Measurements from ENCODE around the gene PPP3CA. TPM values are rescaled to one million over a fixed set of nuclear protein-coding genes. Genes with fewer than 3 reads are reported as not detected.
A peak's percentile ranks its signal among the peaks of the same experiment; 100 is the strongest.
"Not testable (repeated sequence)": the region's sequence is repeated elsewhere in the genome, so short reads cannot be mapped to it uniquely, and the experiment has no call there.

PPP3CA gene
- total RNA-seq, 1 experiment from 2014 or later = 26.1 TPM

DNA sequence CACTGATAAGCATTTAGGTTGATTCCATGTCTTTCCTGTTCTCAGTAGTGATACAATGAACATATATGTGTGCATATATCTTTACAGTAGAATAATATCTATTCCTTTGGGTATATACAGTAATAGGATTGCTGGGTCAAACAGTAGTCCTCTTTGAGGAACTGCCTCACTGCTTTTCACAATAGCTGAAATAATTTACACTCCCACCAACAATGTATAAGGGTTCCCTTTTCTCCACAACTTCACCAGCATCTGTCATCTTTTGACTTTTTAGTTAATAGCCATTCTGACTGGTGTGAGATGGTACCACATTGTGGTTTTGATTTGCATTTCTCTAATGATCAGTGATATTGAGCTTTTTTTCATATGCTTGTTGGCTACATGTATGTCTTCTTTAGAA is 113.2 kb downstream of the PPP3CA start:
- DNase-seq (ENCODE audit: low read depth); in situ Hi-C loops (cut with HindIII; ENCODE audit: low pct_unique_long_range_greater_than_20kb, low sequenced_read_pairs): not testable (repeated sequence)

GRCh38 chr4:101232074-101232776 is 115.1 kb downstream of the PPP3CA start:
- peak; percentile 10 for DNase-seq (ENCODE audit: low read depth)
- in situ Hi-C loops (cut with HindIII; ENCODE audit: low pct_unique_long_range_greater_than_20kb, low sequenced_read_pairs) = no loop called here

GRCh38 chr4:101230801-101231426 is 116.4 kb downstream of the PPP3CA start:
- in situ Hi-C loops (cut with HindIII; ENCODE audit: low pct_unique_long_range_greater_than_20kb, low sequenced_read_pairs) = no loop called here
- DNase-seq (ENCODE audit: low read depth) = peak; percentile 55

DNA sequence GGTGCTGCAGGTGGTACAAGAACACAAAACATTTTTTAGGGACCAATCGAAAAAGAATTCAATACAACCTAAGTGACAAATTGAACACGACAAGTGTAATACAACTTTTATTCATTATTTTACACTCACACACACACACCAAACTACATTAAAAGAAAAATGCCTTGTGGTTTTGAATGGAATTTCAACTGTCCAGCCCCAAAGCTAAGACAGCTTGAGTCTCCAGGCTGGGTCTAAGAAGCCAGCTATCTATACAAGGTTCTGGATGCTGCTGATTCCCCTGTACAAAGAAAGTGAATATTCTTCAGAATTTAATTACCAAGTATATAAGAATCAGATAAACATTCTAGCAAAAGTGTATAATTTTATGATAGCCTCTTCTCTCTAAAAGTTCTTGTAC is 118.2 kb downstream of the PPP3CA start:
- DNase-seq (ENCODE audit: low read depth) = no peak
- in situ Hi-C loops (cut with HindIII; ENCODE audit: low pct_unique_long_range_greater_than_20kb, low sequenced_read_pairs) = no loop called here

- in situ Hi-C loops (cut with HindIII; ENCODE audit: low pct_unique_long_range_greater_than_20kb, low sequenced_read_pairs) = no loop called here
- no peak for DNase-seq (ENCODE audit: low read depth)
Observed at GRCh38 chr4:101227715-101228114, 119.6 kb downstream of the PPP3CA start.

DNA sequence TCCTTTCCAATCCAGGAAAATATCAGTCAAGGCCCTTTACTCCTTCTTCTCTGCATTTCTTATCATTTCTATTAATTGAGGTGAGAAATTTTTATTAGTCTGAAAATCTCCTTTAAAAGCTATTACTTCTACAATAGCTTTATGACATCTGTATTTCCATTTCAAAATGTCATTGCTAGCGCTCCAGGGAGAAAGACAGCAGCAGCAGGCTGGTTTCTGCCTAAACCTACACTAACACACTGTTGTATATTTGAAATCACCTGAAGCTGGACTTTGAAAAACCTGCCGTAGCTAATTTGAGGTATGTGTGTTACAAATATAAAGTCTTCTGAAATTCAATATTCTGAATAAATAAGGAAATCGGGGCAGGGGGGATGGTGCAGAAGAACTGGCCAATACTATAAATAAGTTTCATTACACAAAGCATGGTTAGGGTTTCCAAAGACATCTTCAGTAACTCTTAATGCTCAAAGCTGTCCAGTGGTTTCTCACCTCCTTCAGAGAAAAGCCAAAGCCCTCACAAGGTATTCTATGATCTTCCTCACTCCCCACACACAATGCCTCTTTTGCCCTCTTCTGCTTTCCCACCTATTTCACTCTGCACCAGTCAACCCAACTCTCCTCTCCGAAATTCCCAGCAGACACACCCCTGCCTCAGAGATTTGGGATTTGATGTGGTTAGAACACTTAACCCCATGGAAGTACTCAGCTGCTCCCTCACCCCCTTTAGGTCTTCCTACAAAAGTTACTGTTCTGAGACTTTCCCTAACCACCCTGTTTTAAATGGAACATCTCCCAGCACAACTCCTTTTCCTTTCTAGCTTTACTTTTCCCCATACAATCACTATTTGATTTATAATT is 122.7 kb downstream of the PPP3CA start:
- DNase-seq (ENCODE audit: low read depth) = no peak
- in situ Hi-C loops (cut with HindIII; ENCODE audit: low pct_unique_long_range_greater_than_20kb, low sequenced_read_pairs) = no loop called here

- in situ Hi-C loops (cut with HindIII; ENCODE audit: low pct_unique_long_range_greater_than_20kb, low sequenced_read_pairs) = no loop called here
- DNase-seq (ENCODE audit: low read depth) = no peak
Observed at GRCh38 chr4:101222156-101222845, 125.0 kb downstream of the PPP3CA start.

GRCh38 chr4:101221294-101221693 is 126.0 kb downstream of the PPP3CA start:
- in situ Hi-C loops (cut with HindIII; ENCODE audit: low pct_unique_long_range_greater_than_20kb, low sequenced_read_pairs) = no loop called here
- no peak for DNase-seq (ENCODE audit: low read depth)

- in situ Hi-C loops (cut with HindIII; ENCODE audit: low pct_unique_long_range_greater_than_20kb, low sequenced_read_pairs) = no loop called here
- DNase-seq (ENCODE audit: low read depth) = no peak
Observed at GRCh38 chr4:101218894-101219293, 128.4 kb downstream of the PPP3CA start.

DNA sequence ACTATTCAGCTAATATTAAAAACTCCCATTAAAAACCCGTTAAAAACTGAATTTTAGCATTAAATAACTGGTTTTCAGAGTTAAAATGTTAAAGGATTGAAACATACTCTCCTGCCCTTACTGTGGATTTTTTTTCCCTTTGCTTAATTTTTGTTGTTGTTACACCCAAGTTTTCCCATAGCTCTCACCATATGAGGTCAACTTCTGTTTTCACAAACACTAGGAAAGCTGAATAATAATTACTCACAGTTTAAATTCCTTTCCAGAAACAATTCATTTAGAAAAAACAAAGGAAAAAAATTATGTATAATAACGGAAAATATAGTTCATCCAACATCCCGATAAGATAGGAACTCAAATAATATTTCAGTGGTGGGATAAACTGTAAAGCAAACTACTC is 129.0 kb downstream of the PPP3CA start:
- in situ Hi-C loops (cut with HindIII; ENCODE audit: low pct_unique_long_range_greater_than_20kb, low sequenced_read_pairs) = no loop called here
- no peak for DNase-seq (ENCODE audit: low read depth)

GRCh38 chr4:101217353-101218031 is 129.8 kb downstream of the PPP3CA start:
- no peak for DNase-seq (ENCODE audit: low read depth)
- in situ Hi-C loops (cut with HindIII; ENCODE audit: low pct_unique_long_range_greater_than_20kb, low sequenced_read_pairs) = no loop called here

- in situ Hi-C loops (cut with HindIII; ENCODE audit: low pct_unique_long_range_greater_than_20kb, low sequenced_read_pairs) = no loop called here
- DNase-seq (ENCODE audit: low read depth) = peak; percentile 67
Observed at GRCh38 chr4:101211146-101211553, 136.2 kb downstream of the PPP3CA start.

GRCh38 chr4:101210331-101210730 is 137.0 kb downstream of the PPP3CA start:
- no peak for DNase-seq (ENCODE audit: low read depth)
- in situ Hi-C loops (cut with HindIII; ENCODE audit: low pct_unique_long_range_greater_than_20kb, low sequenced_read_pairs) = no loop called here

GRCh38 chr4:101208171-101208570 is 139.2 kb downstream of the PPP3CA start:
- in situ Hi-C loops (cut with HindIII; ENCODE audit: low pct_unique_long_range_greater_than_20kb, low sequenced_read_pairs) = no loop called here
- DNase-seq (ENCODE audit: low read depth) = no peak

- in situ Hi-C loops (cut with HindIII; ENCODE audit: low pct_unique_long_range_greater_than_20kb, low sequenced_read_pairs) = no loop called here
- DNase-seq (ENCODE audit: low read depth) = peak; percentile 19
Observed at GRCh38 chr4:101205916-101206315, 141.4 kb downstream of the PPP3CA start.

DNA sequence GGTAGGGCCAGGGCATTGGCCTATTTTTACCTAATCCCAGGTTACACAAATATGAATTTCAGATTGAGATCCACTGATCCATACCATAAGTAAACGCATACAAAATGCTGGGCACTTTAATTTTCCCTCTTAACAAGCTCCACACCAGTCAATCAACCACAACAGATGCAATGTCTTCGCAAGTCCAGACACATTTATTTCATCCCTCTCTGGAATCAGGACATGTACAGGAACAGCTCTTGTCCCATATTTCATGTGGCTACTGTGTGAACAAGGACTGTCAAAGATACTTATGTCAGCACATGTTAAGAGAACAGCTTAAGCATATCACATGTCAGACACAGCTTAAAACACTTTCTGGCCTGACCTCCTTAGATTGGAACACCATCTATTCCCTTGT is 145.9 kb downstream of the PPP3CA start:
- in situ Hi-C loops (cut with HindIII; ENCODE audit: low pct_unique_long_range_greater_than_20kb, low sequenced_read_pairs) = no loop called here
- no peak for DNase-seq (ENCODE audit: low read depth)

DNA sequence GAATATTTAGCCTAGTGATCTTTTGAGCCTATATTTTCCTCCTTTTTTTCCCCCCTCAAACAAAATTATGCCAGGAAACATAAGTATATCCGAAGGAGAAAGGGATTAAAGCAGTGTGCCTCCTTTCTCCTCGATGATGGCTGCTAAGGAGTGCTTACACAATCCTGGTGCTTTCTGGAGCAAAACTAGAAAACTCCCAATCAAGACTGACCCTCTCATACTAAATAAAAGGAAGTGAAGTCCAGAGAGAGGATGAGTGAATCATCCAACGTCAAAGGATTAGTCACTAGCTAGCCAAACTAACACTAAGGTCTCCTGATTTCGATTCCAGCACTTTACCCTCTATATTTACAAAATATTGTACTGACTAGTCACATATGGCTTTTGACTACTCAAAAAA is 146.8 kb downstream of the PPP3CA start:
- in situ Hi-C loops (cut with HindIII; ENCODE audit: low pct_unique_long_range_greater_than_20kb, low sequenced_read_pairs) = no loop called here
- peak; percentile 75 for DNase-seq (ENCODE audit: low read depth)

All from Caki2 (cell line).